IPS-NIHi7 (cell line): ENCODE results near the gene CELF6.
"Not testable (repeated sequence)": the region's sequence is repeated elsewhere in the genome, so short reads cannot be mapped to it uniquely, and the experiment has no call there.

Experiments used
- DNase-seq: peaks from one replicate; pipeline ENCODE4 v3.0.0; 2012; ENCODE audit warnings: mixed read lengths; ENCODE audit errors: extremely low spot score

CELF6 gene

GRCh38 chr15:72318408-72318942 lies 1.5 kb downstream of the CELF6 start:
- DNase-seq, result no peak

GRCh38 chr15:72315706-72316370 lies 4.1 kb downstream of the CELF6 start:
- DNase-seq, result no peak

GRCh38 chr15:72313881-72314280 lies 6.1 kb downstream of the CELF6 start:
- no peak for DNase-seq

- no peak for DNase-seq
Measured at GRCh38 chr15:72313448-72313840, 6.5 kb downstream of the CELF6 start.

- peak; percentile 91 for DNase-seq
Measured at GRCh38 chr15:72312605-72313447, 7.1 kb downstream of the CELF6 start.

- no peak for DNase-seq
Measured at GRCh38 chr15:72307026-72307425, 12.9 kb downstream of the CELF6 start.

- peak; percentile 48 for DNase-seq
Measured at GRCh38 chr15:72306211-72306785, 13.7 kb downstream of the CELF6 start.

GRCh38 chr15:72304596-72304995 lies 15.4 kb downstream of the CELF6 start:
- DNase-seq, result no peak

- DNase-seq, result no peak
Measured at GRCh38 chr15:72302955-72303354, 17.0 kb downstream of the CELF6 start.

GRCh38 chr15:72289597-72290325 lies 30.2 kb downstream of the CELF6 start:
- no peak for DNase-seq

- DNase-seq, result no peak
Measured at GRCh38 chr15:72288796-72289596, 31.0 kb downstream of the CELF6 start.

GRCh38 chr15:72285927-72286516 lies 33.9 kb downstream of the CELF6 start:
- DNase-seq, result peak; percentile 84

GRCh38 chr15:72285402-72285801 lies 34.6 kb downstream of the CELF6 start:
- DNase-seq, result peak; percentile 76

GRCh38 chr15:72284781-72285180 lies 35.2 kb downstream of the CELF6 start:
- DNase-seq, result no peak

- DNase-seq, result no peak
Measured at GRCh38 chr15:72281713-72282112, 38.2 kb downstream of the CELF6 start.

- no peak for DNase-seq
Measured at GRCh38 chr15:72280751-72281150, 39.2 kb downstream of the CELF6 start.

- no peak for DNase-seq
Measured at GRCh38 chr15:72278737-72279136, 41.2 kb downstream of the CELF6 start.

GRCh38 chr15:72276326-72276700 lies 43.6 kb downstream of the CELF6 start:
- DNase-seq, result no peak

GRCh38 chr15:72275635-72276325 lies 44.2 kb downstream of the CELF6 start:
- not testable (repeated sequence) for DNase-seq

GRCh38 chr15:72272997-72273352 lies 47.0 kb downstream of the CELF6 start:
- DNase-seq, result no peak
